DMS 273 (cell line): ENCODE data around the gene TTLL10.
"Not testable (repeated sequence)": the region's sequence is repeated elsewhere in the genome, so short reads cannot be mapped to it uniquely, and the experiment has no call there.

ENCODE experiments used
- DNase-seq: peaks from one replicate; lab custom pipeline; 2025; ENCODE audit not compliant: unreplicated experiment; lab: John Stamatoyannopoulos, UW

The TTLL10 gene

GRCh38 chr1:1183833-1184775 is 10.4 kb downstream of the TTLL10 start:
- DNase-seq = no peak

GRCh38 chr1:1185101-1185765 is 11.6 kb downstream of the TTLL10 start:
- DNase-seq = no peak

- DNase-seq = no peak
These were observed 14.3 kb downstream of the TTLL10 start for GRCh38 chr1:1187938-1188337.

GRCh38 chr1:1189111-1189510 is 15.4 kb downstream of the TTLL10 start:
- no peak for DNase-seq

- no peak for DNase-seq
These were observed 18.1 kb downstream of the TTLL10 start for GRCh38 chr1:1191734-1192133.

GRCh38 chr1:1194723-1195122 is 21.0 kb downstream of the TTLL10 start:
- DNase-seq = no peak

- not testable (repeated sequence) for DNase-seq
These were observed 22.0 kb downstream of the TTLL10 start for GRCh38 chr1:1195726-1196125.

- DNase-seq = no peak
These were observed 22.9 kb downstream of the TTLL10 start for GRCh38 chr1:1196431-1197187.

GRCh38 chr1:1197188-1197500 is 23.5 kb downstream of the TTLL10 start:
- no peak for DNase-seq

GRCh38 chr1:1197551-1198422 is 24.1 kb downstream of the TTLL10 start:
- no peak for DNase-seq

- no peak for DNase-seq
These were observed 24.9 kb downstream of the TTLL10 start for GRCh38 chr1:1198423-1199140.

GRCh38 chr1:1199141-1199960 is 25.7 kb downstream of the TTLL10 start:
- DNase-seq = no peak

GRCh38 chr1:1199961-1200875 is 26.5 kb downstream of the TTLL10 start:
- DNase-seq = no peak

GRCh38 chr1:1200876-1201810 is 27.5 kb downstream of the TTLL10 start:
- peak; percentile 65 for DNase-seq

GRCh38 chr1:1202831-1203560 is 29.3 kb downstream of the TTLL10 start:
- no peak for DNase-seq
